ENCODE measurements around the gene CIAO3. TPM values are rescaled to one million over a fixed set of nuclear protein-coding genes. Genes with fewer than 3 reads are reported as not detected.

Gene CIAO3
- total RNA-seq, result 39.9 to 46.0 TPM (median 45.1 TPM) in 3 replicates

DNA sequence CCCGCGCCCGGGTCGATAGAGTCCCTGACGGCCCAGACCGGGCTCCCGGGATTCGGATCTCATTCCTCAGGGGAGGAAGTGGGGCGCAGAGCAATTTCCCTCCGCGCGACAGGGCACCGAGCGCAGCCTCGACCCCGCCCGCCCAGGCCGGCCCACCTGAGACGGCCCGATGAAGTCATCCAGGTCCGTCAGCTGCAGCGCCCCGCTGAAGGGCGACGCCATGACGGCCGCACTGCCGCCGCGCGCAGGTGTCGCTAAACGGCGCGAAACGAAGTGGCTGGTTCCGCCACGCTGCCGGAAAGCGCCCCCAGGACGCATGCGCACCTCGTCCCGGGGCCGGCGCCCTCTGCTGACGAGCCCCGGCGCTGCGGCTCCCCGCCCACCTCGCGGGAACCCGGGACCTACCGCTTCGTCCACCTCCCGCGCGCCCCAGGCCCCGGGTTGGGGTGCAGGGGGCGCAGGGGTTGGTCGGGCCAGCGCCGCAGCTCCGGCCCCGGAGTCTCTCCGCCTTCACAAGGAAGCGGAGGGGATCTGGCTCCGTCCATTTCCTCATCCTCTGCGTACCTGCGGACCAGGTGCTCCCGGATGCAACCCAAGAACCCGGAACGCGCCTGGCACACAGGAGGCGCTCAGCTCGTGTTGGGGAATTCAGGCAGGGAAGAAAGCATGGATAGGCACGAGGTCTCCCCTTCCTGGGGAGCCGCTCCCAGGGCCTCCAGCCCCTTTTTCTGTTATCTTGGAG lies at the start of gene CIAO3:
Gene CIAO3, minus strand, starts transcription at position 234 of the 742 bp plus-strand sequence. Its CDS starts 12 bp downstream, at position 222.
- Mint-ChIP-seq H3K4me1 (peaks cover 9% of the 10 kb centered on the region), H3K27ac (peak within 1 kb of the TSS; percentile 80), H3K27me3 (ENCODE audit: low read depth) (no peaks in the 10 kb centered on the region), H3K4me3 (peak within 1 kb of the TSS; percentile 79), H3K36me3 (peaks cover 5% of the 10 kb centered on the region), H3K9me3 (no peaks in the 10 kb centered on the region)
- peak; percentile 94 to 99 for DNase-seq (ENCODE audit: low spot score in 2 of 2, unreplicated experiment in 2 of 2)
- TF ChIP-seq, protein P1, sequence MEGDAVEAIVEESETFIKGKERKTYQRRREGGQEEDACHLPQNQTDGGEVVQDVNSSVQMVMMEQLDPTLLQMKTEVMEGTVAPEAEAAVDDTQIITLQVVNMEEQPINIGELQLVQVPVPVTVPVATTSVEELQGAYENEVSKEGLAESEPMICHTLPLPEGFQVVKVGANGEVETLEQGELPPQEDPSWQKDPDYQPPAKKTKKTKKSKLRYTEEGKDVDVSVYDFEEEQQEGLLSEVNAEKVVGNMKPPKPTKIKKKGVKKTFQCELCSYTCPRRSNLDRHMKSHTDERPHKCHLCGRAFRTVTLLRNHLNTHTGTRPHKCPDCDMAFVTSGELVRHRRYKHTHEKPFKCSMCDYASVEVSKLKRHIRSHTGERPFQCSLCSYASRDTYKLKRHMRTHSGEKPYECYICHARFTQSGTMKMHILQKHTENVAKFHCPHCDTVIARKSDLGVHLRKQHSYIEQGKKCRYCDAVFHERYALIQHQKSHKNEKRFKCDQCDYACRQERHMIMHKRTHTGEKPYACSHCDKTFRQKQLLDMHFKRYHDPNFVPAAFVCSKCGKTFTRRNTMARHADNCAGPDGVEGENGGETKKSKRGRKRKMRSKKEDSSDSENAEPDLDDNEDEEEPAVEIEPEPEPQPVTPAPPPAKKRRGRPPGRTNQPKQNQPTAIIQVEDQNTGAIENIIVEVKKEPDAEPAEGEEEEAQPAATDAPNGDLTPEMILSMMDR (IDR thresholded peaks at IDR 0.05; ENCODE audit: unreplicated experiment), result peak; percentile 93

DNA sequence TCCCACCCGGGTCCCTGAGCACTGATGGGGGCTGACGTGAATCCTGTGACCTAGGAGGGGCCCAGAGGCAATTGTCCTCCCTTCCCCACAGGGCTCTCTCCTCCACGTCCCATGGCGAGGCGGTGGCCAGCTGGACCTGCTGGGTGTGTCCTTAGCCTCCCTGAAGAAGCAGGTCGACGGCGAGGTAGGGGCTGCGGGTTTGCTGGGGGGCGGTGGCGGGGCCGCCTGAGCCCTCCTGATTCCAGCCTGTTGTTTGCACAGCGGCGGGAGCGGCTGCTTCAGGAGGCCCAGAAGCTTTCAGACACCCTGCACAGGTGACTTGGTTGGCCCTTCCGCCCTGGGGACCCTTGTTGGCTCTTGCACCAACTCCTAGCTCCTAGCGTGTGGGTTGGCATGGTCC lies 49.3 kb upstream of the CIAO3 start:
- peaks cover 10% of the 10 kb centered on the region for H3K36me3 Mint-ChIP-seq
- no peaks in the 10 kb centered on the region for H3K9me3 Mint-ChIP-seq
- no peak overlapping the region for H3K27ac Mint-ChIP-seq
- H3K27me3 Mint-ChIP-seq (ENCODE audit: low read depth), result no peaks in the 10 kb centered on the region
- H3K4me3 Mint-ChIP-seq, result peak overlapping the region; percentile 58
- DNase-seq (ENCODE audit: low spot score in 2 of 2, unreplicated experiment in 2 of 2), result no peak
- H3K4me1 Mint-ChIP-seq, result peaks cover 2% of the 10 kb centered on the region
- TF ChIP-seq, protein P1 (IDR thresholded peaks at IDR 0.05; ENCODE audit: unreplicated experiment), result no peak

DNA sequence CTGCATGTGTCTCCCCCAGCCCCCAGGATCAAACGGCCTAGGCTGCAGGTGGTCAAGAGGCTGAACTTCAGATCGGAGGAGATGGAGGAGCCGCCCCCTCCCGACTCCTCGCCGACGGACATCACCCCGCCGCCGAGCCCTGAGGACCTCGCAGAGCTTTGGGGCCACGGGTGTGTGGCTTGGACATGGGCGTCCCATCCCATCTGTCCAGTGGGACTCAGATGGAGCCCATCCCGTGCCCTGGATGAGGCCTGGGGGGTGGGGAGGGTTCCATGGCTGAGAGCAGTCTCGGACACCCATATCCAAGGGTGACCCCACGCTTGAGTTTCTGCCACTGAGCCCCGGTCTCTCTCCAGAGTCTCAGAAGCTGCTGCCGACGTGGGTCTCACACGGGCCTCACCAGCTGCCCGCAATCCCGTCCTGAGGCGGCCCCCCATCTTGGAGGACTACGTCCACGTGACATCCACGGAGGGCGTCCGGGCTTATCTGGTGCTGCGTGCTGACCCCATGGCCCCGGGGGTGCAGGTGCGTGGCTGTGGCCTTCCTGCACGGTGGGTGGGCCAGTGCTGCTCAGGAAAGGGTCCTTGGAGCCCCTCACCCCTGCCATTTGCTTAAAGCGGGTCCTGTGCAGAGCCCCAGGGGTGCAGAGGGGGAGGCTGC lies 48.5 kb upstream of the CIAO3 start:
- peaks cover 10% of the 10 kb centered on the region for H3K36me3 Mint-ChIP-seq
- no peak for DNase-seq (ENCODE audit: low spot score in 2 of 2, unreplicated experiment in 2 of 2)
- TF ChIP-seq, protein P1 (IDR thresholded peaks at IDR 0.05; ENCODE audit: unreplicated experiment), result no peak
- peak overlapping the region; percentile 58 for H3K4me3 Mint-ChIP-seq
- H3K4me1 Mint-ChIP-seq, result peaks cover 2% of the 10 kb centered on the region
- no peaks in the 10 kb centered on the region for H3K27me3 Mint-ChIP-seq (ENCODE audit: low read depth)
- H3K9me3 Mint-ChIP-seq, result no peaks in the 10 kb centered on the region
- H3K27ac Mint-ChIP-seq, result no peak overlapping the region

DNA sequence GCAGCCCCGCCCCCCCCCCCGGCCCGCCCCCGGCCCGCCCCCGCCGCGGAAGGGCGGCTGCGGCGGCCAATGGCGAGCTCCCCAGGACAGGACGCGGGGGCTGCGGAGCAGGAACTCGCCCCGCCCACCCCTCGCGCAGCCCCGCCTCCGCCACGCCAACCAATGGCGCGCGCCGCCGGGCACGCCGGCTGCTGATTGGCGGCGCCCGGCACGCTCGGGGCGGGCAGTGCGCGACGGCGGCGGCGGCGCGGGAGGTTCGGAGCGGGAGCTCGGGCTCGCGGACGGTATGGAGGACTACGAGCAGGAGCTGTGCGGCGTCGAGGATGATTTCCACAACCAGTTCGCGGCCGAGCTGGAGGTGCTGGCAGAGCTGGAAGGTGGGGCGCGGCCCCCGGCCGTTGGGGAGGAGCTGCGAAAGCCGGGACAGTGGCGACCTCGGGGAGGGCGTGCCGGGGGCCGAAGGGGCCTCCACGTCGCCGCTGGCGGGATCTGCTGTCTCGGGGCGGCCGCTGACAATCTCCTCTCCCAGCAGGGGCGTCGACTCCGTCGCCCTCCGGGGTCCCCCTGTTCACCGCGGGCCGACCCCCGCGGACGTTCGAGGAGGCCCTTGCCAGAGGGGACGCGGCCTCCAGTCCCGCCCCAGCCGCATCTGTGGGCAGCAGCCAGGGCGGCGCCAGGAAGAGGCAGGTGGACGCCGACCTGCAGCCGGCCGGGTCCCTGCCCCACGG lies 47.8 kb upstream of the CIAO3 start, which contains the start of gene CHTF18:
Gene CHTF18, plus strand, starts transcription at position 222 of the 728 bp plus-strand sequence. Its CDS starts 65 bp downstream, at position 287.
- Mint-ChIP-seq H3K4me1 (peaks cover 2% of the 10 kb centered on the region), H3K27me3 (ENCODE audit: low read depth) (no peaks in the 10 kb centered on the region), H3K27ac (peak within 1 kb of the TSS; percentile 75), H3K36me3 (peaks cover 10% of the 10 kb centered on the region), H3K9me3 (no peaks in the 10 kb centered on the region), H3K4me3 (peak within 1 kb of the TSS; percentile 82)
- TF ChIP-seq, protein P1 (IDR thresholded peaks at IDR 0.05; ENCODE audit: unreplicated experiment), result no peak
- DNase-seq (ENCODE audit: low spot score in 2 of 2, unreplicated experiment in 2 of 2), result peak; percentile 96

DNA sequence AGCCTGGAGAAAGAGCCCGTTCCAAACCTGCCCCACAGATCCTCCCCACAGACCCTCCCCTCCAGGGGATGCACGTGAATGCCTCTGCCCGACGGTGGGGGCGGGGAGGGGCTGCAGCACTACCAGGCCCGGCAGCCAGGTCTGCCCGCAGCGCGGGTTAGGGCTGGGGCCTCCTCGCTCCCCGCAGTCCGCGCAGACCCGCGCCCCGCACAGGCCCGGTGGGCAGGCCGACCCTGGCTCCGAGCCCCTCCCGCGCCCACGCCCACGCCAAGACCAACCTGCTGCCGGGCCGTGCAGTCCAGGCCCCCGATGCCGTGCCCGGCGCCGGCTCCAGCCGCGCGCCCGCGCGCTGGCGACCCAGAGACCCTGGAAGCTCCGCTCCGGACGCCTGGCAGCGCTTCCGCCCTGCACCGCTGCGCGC lies 47.2 kb upstream of the CIAO3 start, which contains the start of gene RPUSD1:
Gene RPUSD1, minus strand, starts transcription at position 404 of the 421 bp plus-strand sequence. CDS start 644 bp downstream, outside the sequence.
- H3K27ac Mint-ChIP-seq, result peak within 1 kb of the TSS; percentile 75
- peak within 1 kb of the TSS; percentile 82 for H3K4me3 Mint-ChIP-seq
- H3K36me3 Mint-ChIP-seq, result peaks cover 10% of the 10 kb centered on the region
- DNase-seq (ENCODE audit: low spot score in 2 of 2, unreplicated experiment in 2 of 2), result peak in 1 of 2 experiments; percentile 63
- H3K9me3 Mint-ChIP-seq, result no peaks in the 10 kb centered on the region
- TF ChIP-seq, protein P1 (IDR thresholded peaks at IDR 0.05; ENCODE audit: unreplicated experiment), result no peak
- no peaks in the 10 kb centered on the region for H3K27me3 Mint-ChIP-seq (ENCODE audit: low read depth)
- peaks cover 2% of the 10 kb centered on the region for H3K4me1 Mint-ChIP-seq

All from mesothelial cell of epicardium (in vitro differentiated cells).